GM12878 (cell line): ENCODE measurements around the gene PRTFDC1. TPM values are rescaled to one million over a fixed set of nuclear protein-coding genes. Genes with fewer than 3 reads are reported as not detected.
A peak's percentile ranks its signal among the peaks of the same experiment; 100 is the strongest.
"Not testable (repeated sequence)": the region's sequence is repeated elsewhere in the genome, so short reads cannot be mapped to it uniquely, and the experiment has no call there.

Experiments
- ATAC-seq: fragments of 200-7000 bp; cut with Tn5 transposase; 3 replicates; pipeline ENCODE4 v1.9.1; 2020; ENCODE audit warnings: mild to moderate bottlenecking, moderate library complexity
- BruUV-seq: library from RNA; stranded (reverse); fragments of 400-500 nt; replicated peaks from 2 replicates; lab custom pipeline; 2021; lab: Mats Ljungman, UMichigan
- CTCF ChIA-PET: fragments of 300-600 bp; sonication (Branson Sonifier 250); formaldehyde crosslinking; extraction: SDS; loops from one replicate; lab custom pipeline; 2021; ENCODE audit warnings: inconsistent platforms; lab: Yijun Ruan, JAX
- POLR2A ChIA-PET: fragments of 350-600 bp; formaldehyde crosslinking; extraction: SDS; loops from one replicate; lab custom pipeline; 2021; ENCODE audit warnings: inconsistent platforms; lab: Charles Lee
- RAD21 ChIA-PET: fragments of 300-600 bp; sonication (Branson Sonifier 250); formaldehyde crosslinking; loops from one replicate; lab custom pipeline; 2023; ENCODE audit warnings: antibody characterized with exemption; ENCODE audit not compliant: unreplicated experiment; lab: Charles Lee
- SMC1A ChIA-PET: fragments of 300-600 bp; sonication (Branson Sonifier 250); formaldehyde crosslinking; loops from one replicate; lab custom pipeline; 2023; ENCODE audit not compliant: unreplicated experiment, uncharacterized antibody; lab: Charles Lee
- DNase-seq: peaks from one replicate; pipeline ENCODE4 v3.0.0-alpha.2; 2011; ENCODE audit warnings: low read depth, low spot score
- FAIRE-seq: peaks from 3 replicates; lab custom pipeline; 2011; peaks lifted over from hg19 to GRCh38; lab: Jason Lieb, UNC
- H2AFZ ChIP-seq: 2 replicates; pipeline ENCODE4 v1.6.0; 2011; ENCODE audit warnings: low read depth, low read length, control low read depth; ENCODE audit not compliant: control insufficient read depth
- H3K27ac ChIP-seq: 2 replicates; pipeline ENCODE4 v1.5.1; 2011; ENCODE audit warnings: control low read depth; ENCODE audit not compliant: control insufficient read depth, insufficient read depth
- H3K27me3 ChIP-seq, 2 experiments: replicated peaks in 1 of 2; 2 replicates each; pipeline versions ENCODE4 v1.6.0 to v1.6.1; 2011; ENCODE audit warnings: low read length in 1 of 2; ENCODE audit not compliant: control insufficient read depth in 2 of 2, insufficient read depth in 2 of 2
- H3K36me3 ChIP-seq, 2 experiments: 2 replicates each; pipeline ENCODE4 v1.5.1; 2011; ENCODE audit warnings: low read length in 1 of 2; ENCODE audit not compliant: control insufficient read depth in 2 of 2, insufficient read depth in 2 of 2
- H3K4me1 ChIP-seq: 2 replicates; pipeline ENCODE4 v1.6.1; 2011; ENCODE audit warnings: mild to moderate bottlenecking, low read length, moderate library complexity, mixed read lengths; ENCODE audit not compliant: control insufficient read depth, insufficient read depth
- H3K4me2 ChIP-seq: 2 replicates; pipeline ENCODE4 v1.6.0; 2011; ENCODE audit warnings: control low read depth; ENCODE audit not compliant: control insufficient read depth, insufficient read depth
- H3K4me3 ChIP-seq: fragments of 200-600 bp; sonication (generic); 2 replicates; pipeline ENCODE4 v1.5.1; 2016
- H3K79me2 ChIP-seq: 2 replicates; pipeline ENCODE4 v1.6.0; 2011; ENCODE audit warnings: low read length; ENCODE audit not compliant: control insufficient read depth, insufficient read depth
- H3K9ac ChIP-seq: 2 replicates; pipeline ENCODE4 v1.8.0; 2011; ENCODE audit warnings: low read length, control low read depth, mixed read lengths; ENCODE audit not compliant: control insufficient read depth, insufficient read depth
- H3K9me3 ChIP-seq: replicated peaks from 3 replicates; pipeline ENCODE4 v1.5.1; 2011; ENCODE audit warnings: mild to moderate bottlenecking, low read length; ENCODE audit not compliant: control insufficient read depth, insufficient read depth
- H4K20me1 ChIP-seq: 2 replicates; pipeline ENCODE4 v1.6.0; 2011; ENCODE audit not compliant: control insufficient read depth, insufficient read depth
- MEF2B ChIP-seq: fragments of 450-650 bp; IDR thresholded peaks from 2 replicates; pipeline ENCODE4 v1.6.1; 2018; ENCODE audit warnings: mild to moderate bottlenecking, moderate library complexity; ENCODE audit not compliant: partially characterized antibody, poor library complexity, severe bottlenecking
- WGBS: methylation state at CpG from one replicate; pipeline ENCODE4 v1.1.6; 2016; ENCODE audit warnings: low lambda C conversion rate; ENCODE audit not compliant: insufficient replicate concordance, insufficient coverage; ENCODE audit errors: missing lambda C conversion rate; 5-methylcytosine and 5-hydroxymethylcytosine counted together
- in situ Hi-C: fragments of 300-500 bp; cut with MboI; formaldehyde crosslinking; loops from 9 replicates; pipeline ENCODE4 v1.14.3; 2018; ENCODE audit warnings: mixed read lengths
- intact Hi-C: fragments of 100-400 bp; cut with micrococcal nuclease; formaldehyde crosslinking; loops from one replicate; pipeline ENCODE4 v1.14.2; 2022; ENCODE audit not compliant: unreplicated experiment
- polyA plus RNA-seq, 11 experiments: library from polyadenylated mRNA; depleted of rRNA in 4 of 11; unstranded in 6 of 11; stranded (reverse) in 5 of 11; fragments of >200 nt; fragmentation: Nextera tagmentation in 4 of 11; fragmentation: Illumina TruSeq in 1 of 11; extraction: Ambion mirVana in 4 of 11; extraction: Trizol in 1 of 11; gene quantifications; 1 replicate in 1 of 11; 2 replicates in 10 of 11; pipeline versions ENCODE4 v1.2.1 to v1.2.3, GENCODE V29; 2011 to 2016; ENCODE audit warnings: inconsistent platforms in 2 of 11, missing spikeins in 2 of 11, low read depth in 1 of 11
- total RNA-seq, 4 experiments: library from RNA; depleted of rRNA in 3 of 4; stranded (reverse); fragments of >200 nt in 3 of 4; fragmentation: Illumina TruSeq in 1 of 4; extraction: Trizol in 1 of 4; gene quantifications; 2 replicates each; pipeline versions ENCODE4 v1.2.1 to v1.2.3, GENCODE V29; 2013 to 2021
- TF ChIP-seq, protein P1 (sequence below): fragments of 450-650 bp; IDR thresholded peaks from 2 replicates; pipeline ENCODE4 v1.6.1; 2017; ENCODE audit warnings: mild to moderate bottlenecking, moderate library complexity
- TF ChIP-seq, protein P2 (sequence below): fragments of 450-650 bp; IDR thresholded peaks from 2 replicates; pipeline ENCODE4 v1.6.1; 2017; ENCODE audit warnings: mild to moderate bottlenecking

PRTFDC1 gene
- total and polyA plus RNA-seq, 10 of the 15 experiments (the other 5 are each of a cell fraction or from before 2014, with no cell fraction given), result 5.5 to 17.3 (median 11.3) TPM

DNA sequence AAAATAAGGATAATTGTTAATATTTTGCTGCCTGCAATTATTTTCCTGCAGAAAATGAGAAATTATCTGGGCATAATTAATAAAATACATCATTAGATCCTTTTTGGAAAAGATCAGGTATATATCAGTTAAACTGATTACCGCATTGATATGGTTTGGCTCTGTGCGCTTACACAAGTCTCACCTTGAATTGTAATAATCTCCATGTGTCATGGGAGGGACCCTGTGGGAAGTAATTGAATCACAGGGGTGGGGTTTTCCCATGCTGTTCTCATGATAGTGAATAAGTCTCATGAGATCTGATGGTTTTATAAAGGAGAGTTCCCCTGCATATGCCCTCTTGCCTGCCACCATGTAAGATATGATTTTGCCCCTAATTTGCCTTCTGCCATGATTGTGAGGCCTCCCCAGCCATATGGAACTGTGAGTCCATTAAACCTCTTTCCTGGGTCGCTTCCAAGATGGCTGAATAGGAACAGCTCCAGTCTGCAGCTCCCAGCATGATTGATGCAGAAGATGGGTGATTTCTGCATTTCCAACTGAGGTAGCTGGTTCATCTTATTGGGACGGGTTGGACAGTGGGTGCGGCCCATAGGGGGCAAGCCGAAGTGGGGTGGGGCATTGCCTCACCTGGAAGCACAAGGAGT is 30.1 kb downstream of the PRTFDC1 start:
- SMC1A ChIA-PET, result interaction anchor here (0.6 to 9.9 kb wide), 22 partner anchors 8 to 309 kb away, joined by 3 to 152 read pairs (median 5); no protein-coding TSS in a partner anchor
- in situ Hi-C loops, result loop anchor here (25.0 kb wide), 1 partner anchor 1515 kb away; the partner anchor contains the start of gene APBB1IP
- 78% methylated on average over 6 of the region's 6 CpGs for WGBS
- H2AFZ ChIP-seq, H3K79me2 ChIP-seq, H3K9me3 ChIP-seq, H3K9ac ChIP-seq, H3K4me1 ChIP-seq, H3K4me2 ChIP-seq, H3K27me3 ChIP-seq, H3K27ac ChIP-seq, BruUV-seq, FAIRE-seq, H3K36me3 ChIP-seq, H4K20me1 ChIP-seq, DNase-seq, H3K4me3 ChIP-seq: not testable (repeated sequence)
- RAD21 ChIA-PET, result interaction anchor here (0.6 to 3.1 kb wide), 15 partner anchors 8 to 197 kb away, joined by 3 to 38 read pairs (median 5); no protein-coding TSS in a partner anchor
- intact Hi-C loops, result loop anchor here (5.0 kb wide), 1 partner anchor 270 kb away; no protein-coding TSS in a partner anchor
- CTCF ChIA-PET, result interaction anchor here (2.0 to 2.7 kb wide), 2 partner anchors 7 to 22 kb away, joined by 6 to 12 read pairs; no protein-coding TSS in a partner anchor
- TF ChIP-seq, protein P1, sequence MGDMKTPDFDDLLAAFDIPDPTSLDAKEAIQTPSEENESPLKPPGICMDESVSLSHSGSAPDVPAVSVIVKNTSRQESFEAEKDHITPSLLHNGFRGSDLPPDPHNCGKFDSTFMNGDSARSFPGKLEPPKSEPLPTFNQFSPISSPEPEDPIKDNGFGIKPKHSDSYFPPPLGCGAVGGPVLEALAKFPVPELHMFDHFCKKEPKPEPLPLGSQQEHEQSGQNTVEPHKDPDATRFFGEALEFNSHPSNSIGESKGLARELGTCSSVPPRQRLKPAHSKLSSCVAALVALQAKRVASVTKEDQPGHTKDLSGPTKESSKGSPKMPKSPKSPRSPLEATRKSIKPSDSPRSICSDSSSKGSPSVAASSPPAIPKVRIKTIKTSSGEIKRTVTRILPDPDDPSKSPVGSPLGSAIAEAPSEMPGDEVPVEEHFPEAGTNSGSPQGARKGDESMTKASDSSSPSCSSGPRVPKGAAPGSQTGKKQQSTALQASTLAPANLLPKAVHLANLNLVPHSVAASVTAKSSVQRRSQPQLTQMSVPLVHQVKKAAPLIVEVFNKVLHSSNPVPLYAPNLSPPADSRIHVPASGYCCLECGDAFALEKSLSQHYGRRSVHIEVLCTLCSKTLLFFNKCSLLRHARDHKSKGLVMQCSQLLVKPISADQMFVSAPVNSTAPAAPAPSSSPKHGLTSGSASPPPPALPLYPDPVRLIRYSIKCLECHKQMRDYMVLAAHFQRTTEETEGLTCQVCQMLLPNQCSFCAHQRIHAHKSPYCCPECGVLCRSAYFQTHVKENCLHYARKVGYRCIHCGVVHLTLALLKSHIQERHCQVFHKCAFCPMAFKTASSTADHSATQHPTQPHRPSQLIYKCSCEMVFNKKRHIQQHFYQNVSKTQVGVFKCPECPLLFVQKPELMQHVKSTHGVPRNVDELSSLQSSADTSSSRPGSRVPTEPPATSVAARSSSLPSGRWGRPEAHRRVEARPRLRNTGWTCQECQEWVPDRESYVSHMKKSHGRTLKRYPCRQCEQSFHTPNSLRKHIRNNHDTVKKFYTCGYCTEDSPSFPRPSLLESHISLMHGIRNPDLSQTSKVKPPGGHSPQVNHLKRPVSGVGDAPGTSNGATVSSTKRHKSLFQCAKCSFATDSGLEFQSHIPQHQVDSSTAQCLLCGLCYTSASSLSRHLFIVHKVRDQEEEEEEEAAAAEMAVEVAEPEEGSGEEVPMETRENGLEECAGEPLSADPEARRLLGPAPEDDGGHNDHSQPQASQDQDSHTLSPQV, result peak; percentile 7; the same call in 1 of the 2 replicates
- TF ChIP-seq MEF2B, result peak; percentile 71
- TF ChIP-seq, protein P2, sequence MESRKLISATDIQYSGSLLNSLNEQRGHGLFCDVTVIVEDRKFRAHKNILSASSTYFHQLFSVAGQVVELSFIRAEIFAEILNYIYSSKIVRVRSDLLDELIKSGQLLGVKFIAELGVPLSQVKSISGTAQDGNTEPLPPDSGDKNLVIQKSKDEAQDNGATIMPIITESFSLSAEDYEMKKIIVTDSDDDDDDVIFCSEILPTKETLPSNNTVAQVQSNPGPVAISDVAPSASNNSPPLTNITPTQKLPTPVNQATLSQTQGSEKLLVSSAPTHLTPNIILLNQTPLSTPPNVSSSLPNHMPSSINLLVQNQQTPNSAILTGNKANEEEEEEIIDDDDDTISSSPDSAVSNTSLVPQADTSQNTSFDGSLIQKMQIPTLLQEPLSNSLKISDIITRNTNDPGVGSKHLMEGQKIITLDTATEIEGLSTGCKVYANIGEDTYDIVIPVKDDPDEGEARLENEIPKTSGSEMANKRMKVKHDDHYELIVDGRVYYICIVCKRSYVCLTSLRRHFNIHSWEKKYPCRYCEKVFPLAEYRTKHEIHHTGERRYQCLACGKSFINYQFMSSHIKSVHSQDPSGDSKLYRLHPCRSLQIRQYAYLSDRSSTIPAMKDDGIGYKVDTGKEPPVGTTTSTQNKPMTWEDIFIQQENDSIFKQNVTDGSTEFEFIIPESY, result peak; percentile 67; the same call in 1 of the 2 replicates
- POLR2A ChIA-PET, result interaction anchor here (0.5 to 2.7 kb wide), 12 partner anchors 8 to 250 kb away, joined by 3 to 22 read pairs (median 3); no protein-coding TSS in a partner anchor
- peak; percentile 37 for ATAC-seq
